HG02970 (cell line): Measurements from ENCODE around the gene C9orf40.

Source experiments
- ATAC-seq: cut with Tn5 transposase; IDR thresholded peaks from one replicate; pipeline ENCODE4 v1.9.1; 2021; ENCODE audit warnings: mild to moderate bottlenecking, moderate library complexity, moderate number of reproducible peaks; ENCODE audit not compliant: unreplicated experiment, low FRiP score

Gene C9orf40

DNA sequence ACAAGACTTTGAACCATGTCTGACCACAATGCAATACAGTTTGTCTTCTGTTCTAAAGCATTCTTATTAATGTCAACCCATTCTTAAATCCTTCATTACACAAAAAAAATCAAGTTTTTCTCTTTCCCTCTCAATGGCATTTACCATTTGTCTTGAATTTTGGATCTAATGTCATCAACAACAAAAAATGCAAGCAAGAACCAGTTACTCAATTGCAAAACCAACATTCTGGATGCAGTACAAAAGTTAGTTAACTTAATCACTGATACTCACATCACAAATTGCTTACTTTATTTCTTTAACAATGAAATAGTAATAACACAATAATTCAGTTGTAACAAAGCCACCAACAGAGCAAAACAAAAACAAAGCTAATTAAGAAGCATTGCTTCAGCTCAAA is 6.0 kb downstream of the C9orf40 start:
- no peak for ATAC-seq

GRCh38 chr9:74942801-74943200 is 9.9 kb downstream of the C9orf40 start:
- ATAC-seq = no peak

GRCh38 chr9:74940600-74940999 is 12.1 kb downstream of the C9orf40 start:
- no peak for ATAC-seq

DNA sequence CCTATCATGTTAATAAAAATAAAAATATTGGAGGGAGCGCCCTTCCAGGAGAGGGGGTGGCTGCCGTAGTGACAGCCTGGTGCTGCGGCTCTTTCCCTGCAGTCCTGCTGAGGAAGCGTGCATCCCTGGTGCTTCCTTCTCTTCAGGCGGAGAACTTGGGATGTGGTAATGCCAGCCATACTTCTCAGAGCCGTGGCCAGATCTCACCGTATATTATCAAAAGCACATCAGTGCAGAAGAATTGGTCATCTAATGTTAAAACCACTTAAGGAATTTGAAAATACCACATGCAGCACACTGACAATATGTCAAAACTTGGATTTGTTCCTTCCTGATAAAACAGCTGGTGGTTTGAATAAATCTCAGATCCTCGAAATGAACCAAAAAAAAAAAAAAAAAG is 17.7 kb downstream of the C9orf40 start:
- no peak for ATAC-seq

DNA sequence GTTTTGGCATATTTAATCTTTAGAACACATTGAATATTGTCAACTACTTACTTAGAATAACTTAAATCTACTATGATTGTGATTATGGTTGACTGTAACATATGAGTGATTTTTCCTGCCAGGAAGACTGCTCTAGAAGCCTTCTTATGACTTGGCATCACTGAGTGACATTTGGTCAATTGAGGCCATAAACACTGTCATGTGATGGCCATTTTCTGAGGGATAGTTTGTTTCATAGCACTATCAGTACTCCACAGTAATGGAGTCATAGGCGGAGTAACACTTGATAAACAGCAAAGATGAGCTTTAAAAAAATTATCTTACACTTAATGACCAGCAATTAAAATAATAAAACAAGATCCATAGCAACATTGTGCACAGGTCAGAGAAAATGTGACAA is 31.0 kb downstream of the C9orf40 start:
- ATAC-seq = no peak

GRCh38 chr9:74920944-74921626 is 31.6 kb downstream of the C9orf40 start:
- no peak for ATAC-seq

GRCh38 chr9:74910036-74910435 is 42.7 kb downstream of the C9orf40 start:
- no peak for ATAC-seq

GRCh38 chr9:74908665-74909064 is 44.0 kb downstream of the C9orf40 start:
- no peak for ATAC-seq

DNA sequence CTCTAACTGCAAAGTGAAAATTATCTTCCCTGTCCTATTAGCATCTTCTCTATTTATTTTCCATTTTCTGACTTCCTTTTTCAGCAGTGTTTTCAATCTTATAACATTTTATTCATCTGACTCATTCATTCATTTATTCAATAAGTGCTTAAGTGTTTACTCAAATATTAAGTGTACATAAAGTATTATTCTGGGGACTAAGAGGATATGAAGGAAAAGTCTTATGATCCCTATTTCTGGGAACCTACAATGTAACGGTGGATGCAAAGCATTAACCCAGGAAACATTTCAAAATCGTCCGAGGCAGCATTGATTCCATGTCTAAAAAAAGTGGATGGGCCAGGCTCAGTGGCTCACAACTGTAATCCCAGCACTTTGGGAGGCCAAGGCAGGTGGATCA is 45.6 kb downstream of the C9orf40 start:
- no peak for ATAC-seq

GRCh38 chr9:74901001-74901400 is 51.7 kb downstream of the C9orf40 start:
- no peak for ATAC-seq
